GM12878 (cell line): ENCODE results near the gene MACROD2. TPM values are rescaled to one million over a fixed set of nuclear protein-coding genes. Genes with fewer than 3 reads are reported as not detected.
A peak's percentile ranks its signal among the peaks of the same experiment; 100 is the strongest.

Source experiments
- ATAC-seq: fragments of 200-7000 bp; cut with Tn5 transposase; 3 replicates; pipeline ENCODE4 v1.9.1; 2020; ENCODE audit warnings: mild to moderate bottlenecking, moderate library complexity
- BruUV-seq: library from RNA; stranded (reverse); fragments of 400-500 nt; replicated peaks from 2 replicates; lab custom pipeline; 2021; lab: Mats Ljungman, UMichigan
- CTCF ChIA-PET: fragments of 300-600 bp; sonication (Branson Sonifier 250); formaldehyde crosslinking; extraction: SDS; loops from one replicate; lab custom pipeline; 2021; ENCODE audit warnings: inconsistent platforms; lab: Yijun Ruan, JAX
- POLR2A ChIA-PET: fragments of 350-600 bp; formaldehyde crosslinking; extraction: SDS; loops from one replicate; lab custom pipeline; 2021; ENCODE audit warnings: inconsistent platforms; lab: Charles Lee
- RAD21 ChIA-PET: fragments of 300-600 bp; sonication (Branson Sonifier 250); formaldehyde crosslinking; loops from one replicate; lab custom pipeline; 2023; ENCODE audit warnings: antibody characterized with exemption; ENCODE audit not compliant: unreplicated experiment; lab: Charles Lee
- SMC1A ChIA-PET: fragments of 300-600 bp; sonication (Branson Sonifier 250); formaldehyde crosslinking; loops from one replicate; lab custom pipeline; 2023; ENCODE audit not compliant: unreplicated experiment, uncharacterized antibody; lab: Charles Lee
- DNase-seq: peaks from one replicate; pipeline ENCODE4 v3.0.0-alpha.2; 2011; ENCODE audit warnings: low read depth, low spot score
- FAIRE-seq: peaks from 3 replicates; lab custom pipeline; 2011; peaks lifted over from hg19 to GRCh38; lab: Jason Lieb, UNC
- H2AFZ ChIP-seq: 2 replicates; pipeline ENCODE4 v1.6.0; 2011; ENCODE audit warnings: low read depth, low read length, control low read depth; ENCODE audit not compliant: control insufficient read depth
- H3K27ac ChIP-seq: 2 replicates; pipeline ENCODE4 v1.5.1; 2011; ENCODE audit warnings: control low read depth; ENCODE audit not compliant: control insufficient read depth, insufficient read depth
- H3K27me3 ChIP-seq, 2 experiments: replicated peaks in 1 of 2; 2 replicates each; pipeline versions ENCODE4 v1.6.0 to v1.6.1; 2011; ENCODE audit warnings: low read length in 1 of 2; ENCODE audit not compliant: control insufficient read depth in 2 of 2, insufficient read depth in 2 of 2
- H3K36me3 ChIP-seq, 2 experiments: 2 replicates each; pipeline ENCODE4 v1.5.1; 2011; ENCODE audit warnings: low read length in 1 of 2; ENCODE audit not compliant: control insufficient read depth in 2 of 2, insufficient read depth in 2 of 2
- H3K4me1 ChIP-seq: 2 replicates; pipeline ENCODE4 v1.6.1; 2011; ENCODE audit warnings: mild to moderate bottlenecking, low read length, moderate library complexity, mixed read lengths; ENCODE audit not compliant: control insufficient read depth, insufficient read depth
- H3K4me2 ChIP-seq: 2 replicates; pipeline ENCODE4 v1.6.0; 2011; ENCODE audit warnings: control low read depth; ENCODE audit not compliant: control insufficient read depth, insufficient read depth
- H3K4me3 ChIP-seq: fragments of 200-600 bp; sonication (generic); 2 replicates; pipeline ENCODE4 v1.5.1; 2016
- H3K79me2 ChIP-seq: 2 replicates; pipeline ENCODE4 v1.6.0; 2011; ENCODE audit warnings: low read length; ENCODE audit not compliant: control insufficient read depth, insufficient read depth
- H3K9ac ChIP-seq: 2 replicates; pipeline ENCODE4 v1.8.0; 2011; ENCODE audit warnings: low read length, control low read depth, mixed read lengths; ENCODE audit not compliant: control insufficient read depth, insufficient read depth
- H3K9me3 ChIP-seq: replicated peaks from 3 replicates; pipeline ENCODE4 v1.5.1; 2011; ENCODE audit warnings: mild to moderate bottlenecking, low read length; ENCODE audit not compliant: control insufficient read depth, insufficient read depth
- H4K20me1 ChIP-seq: 2 replicates; pipeline ENCODE4 v1.6.0; 2011; ENCODE audit not compliant: control insufficient read depth, insufficient read depth
- ATF3 ChIP-seq: IDR thresholded peaks from 2 replicates; pipeline ENCODE4 v1.6.1; 2011; ENCODE audit warnings: low read depth, mild to moderate bottlenecking, low read length, moderate library complexity, borderline replicate concordance; ENCODE audit errors: extremely low read depth
- ATF7 ChIP-seq: fragments of 450-650 bp; IDR thresholded peaks from 2 replicates; pipeline ENCODE4 v1.6.1; 2016; ENCODE audit warnings: low read depth, mild to moderate bottlenecking
- BACH1 ChIP-seq: fragments of 450-650 bp; IDR thresholded peaks from 2 replicates; pipeline ENCODE4 v1.6.1; 2017; ENCODE audit warnings: mild to moderate bottlenecking, borderline replicate concordance
- BCL3 ChIP-seq: IDR thresholded peaks from 2 replicates; pipeline ENCODE4 v1.6.1; 2011; ENCODE audit warnings: borderline replicate concordance, low read depth, mild to moderate bottlenecking, moderate library complexity, low read length; ENCODE audit not compliant: insufficient read depth, poor library complexity, severe bottlenecking
- BMI1 ChIP-seq: fragments of 450-650 bp; IDR thresholded peaks from 2 replicates; pipeline ENCODE4 v1.6.1; 2016; ENCODE audit warnings: mild to moderate bottlenecking, moderate library complexity, borderline replicate concordance
- CREM ChIP-seq: IDR thresholded peaks from 2 replicates; pipeline ENCODE4 v1.6.1; 2014; ENCODE audit warnings: antibody characterized with exemption, low read depth
- ESRRA ChIP-seq: IDR thresholded peaks from 2 replicates; pipeline ENCODE4 v1.6.1; 2012; ENCODE audit warnings: mild to moderate bottlenecking, low read length, improper control_type of control experiment
- EZH2 ChIP-seq: IDR thresholded peaks from 2 replicates; pipeline ENCODE4 v1.6.1; 2012; ENCODE audit warnings: low read depth, mild to moderate bottlenecking, control low read depth, inconsistent platforms, low read length, borderline replicate concordance; ENCODE audit not compliant: control insufficient read depth
- MYB ChIP-seq: fragments of 150-350 bp; IDR thresholded peaks from 2 replicates; pipeline ENCODE4 v1.6.1; 2014; ENCODE audit warnings: mild to moderate bottlenecking, low read depth, low read length, borderline replicate concordance
- NFYA ChIP-seq: IDR thresholded peaks from 2 replicates; pipeline ENCODE4 v1.6.1; 2011; ENCODE audit warnings: low read depth, mild to moderate bottlenecking, low read length, improper control_type of control experiment, borderline replicate concordance
- NFYB ChIP-seq: IDR thresholded peaks from 2 replicates; pipeline ENCODE4 v1.6.1; 2011; ENCODE audit warnings: low read depth, mild to moderate bottlenecking, low read length, improper control_type of control experiment, moderate library complexity; ENCODE audit not compliant: insufficient read depth
- POU2F2 ChIP-seq: IDR thresholded peaks from 3 replicates; pipeline ENCODE4 v1.6.1; 2011; ENCODE audit warnings: low read depth, mild to moderate bottlenecking, low read length, borderline replicate concordance
- RAD21 ChIP-seq: IDR thresholded peaks from 2 replicates; pipeline ENCODE4 v1.6.1; 2011; ENCODE audit warnings: mild to moderate bottlenecking, low read depth, low read length, moderate library complexity; ENCODE audit not compliant: insufficient read depth
- STAT3 ChIP-seq: IDR thresholded peaks from 2 replicates; pipeline ENCODE4 v1.6.1; 2011; ENCODE audit warnings: low read depth, low read length, improper control_type of control experiment
- SUPT20H ChIP-seq: IDR thresholded peaks from 2 replicates; pipeline ENCODE4 v1.6.1; 2011; ENCODE audit warnings: low read depth, mild to moderate bottlenecking, low read length, moderate library complexity, borderline replicate concordance; ENCODE audit not compliant: control insufficient read depth
- TARDBP ChIP-seq: IDR thresholded peaks from 2 replicates; pipeline ENCODE4 v1.6.1; 2016; ENCODE audit warnings: borderline replicate concordance
- ZNF622 ChIP-seq: fragments of 450-650 bp; IDR thresholded peaks from 2 replicates; pipeline ENCODE4 v1.6.1; 2017; ENCODE audit warnings: mild to moderate bottlenecking, inconsistent platforms
- WGBS: methylation state at CpG from one replicate; pipeline ENCODE4 v1.1.6; 2016; ENCODE audit warnings: low lambda C conversion rate; ENCODE audit not compliant: insufficient replicate concordance, insufficient coverage; ENCODE audit errors: missing lambda C conversion rate; 5-methylcytosine and 5-hydroxymethylcytosine counted together
- in situ Hi-C: fragments of 300-500 bp; cut with MboI; formaldehyde crosslinking; loops from 9 replicates; pipeline ENCODE4 v1.14.3; 2018; ENCODE audit warnings: mixed read lengths
- intact Hi-C: fragments of 100-400 bp; cut with micrococcal nuclease; formaldehyde crosslinking; loops from one replicate; pipeline ENCODE4 v1.14.2; 2022; ENCODE audit not compliant: unreplicated experiment
- polyA plus RNA-seq, 11 experiments: library from polyadenylated mRNA; depleted of rRNA in 4 of 11; unstranded in 6 of 11; stranded (reverse) in 5 of 11; fragments of >200 nt; fragmentation: Nextera tagmentation in 4 of 11; fragmentation: Illumina TruSeq in 1 of 11; extraction: Ambion mirVana in 4 of 11; extraction: Trizol in 1 of 11; gene quantifications; 1 replicate in 1 of 11; 2 replicates in 10 of 11; pipeline versions ENCODE4 v1.2.1 to v1.2.3, GENCODE V29; 2011 to 2016; ENCODE audit warnings: inconsistent platforms in 2 of 11, missing spikeins in 2 of 11, low read depth in 1 of 11
- total RNA-seq, 4 experiments: library from RNA; depleted of rRNA in 3 of 4; stranded (reverse); fragments of >200 nt in 3 of 4; fragmentation: Illumina TruSeq in 1 of 4; extraction: Trizol in 1 of 4; gene quantifications; 2 replicates each; pipeline versions ENCODE4 v1.2.1 to v1.2.3, GENCODE V29; 2013 to 2021

MACROD2 gene
- total and polyA plus RNA-seq, 10 of the 15 experiments (the other 5 are each of a cell fraction or from before 2014, with no cell fraction given) = 1.1 to 21.5 (median 2.2) TPM

DNA sequence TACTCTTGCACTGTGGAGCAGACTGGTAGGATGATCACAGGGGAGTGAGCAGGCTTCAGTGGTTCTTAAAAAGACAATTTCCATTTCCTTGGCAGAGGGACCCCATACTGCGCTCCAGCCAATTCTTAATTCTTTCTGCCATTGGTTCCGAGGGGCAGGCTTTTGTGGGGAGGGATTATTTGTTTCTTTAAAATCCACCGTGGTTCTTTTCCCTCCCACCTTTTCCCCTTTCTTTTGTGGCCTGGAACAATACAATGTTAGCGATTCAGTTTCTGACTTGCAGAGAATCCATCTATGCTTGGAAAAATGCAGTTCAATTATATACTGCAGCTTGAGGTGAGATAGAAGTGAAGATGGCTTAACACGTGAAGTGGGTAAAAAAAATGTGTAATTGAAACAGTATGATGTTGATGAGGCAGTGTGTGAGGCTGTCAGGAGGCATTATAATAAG is 721.1 kb downstream of the MACROD2 start (continued):
- TF ChIP-seq ESRRA = no peak
- no peak for TF ChIP-seq TARDBP
- TF ChIP-seq BACH1 = no peak
- TF ChIP-seq NFYB = no peak
- TF ChIP-seq POU2F2 = no peak
- TF ChIP-seq MYB = no peak
- no peak for TF ChIP-seq ZNF622
- no peak for TF ChIP-seq RAD21
- no peak for TF ChIP-seq CREM
- no peak for TF ChIP-seq EZH2

GRCh38 chr20:14717134-14717999 is 722.1 kb downstream of the MACROD2 start:
- no peak overlapping the region for H3K4me2 ChIP-seq
- ATAC-seq = peak; percentile 94
- DNase-seq = no peak
- intact Hi-C loops (no loop called here), in situ Hi-C loops (no loop called here)
- SMC1A ChIA-PET = no interaction called here
- CTCF ChIA-PET = no interaction called here
- H2AFZ ChIP-seq = no peak overlapping the region
- H3K4me3 ChIP-seq = no peak overlapping the region
- no peaks in the 10 kb centered on the region; the same call in 2 of the 3 replicates for H3K9me3 ChIP-seq
- H3K79me2 ChIP-seq = no peaks in the 10 kb centered on the region
- H3K4me1 ChIP-seq = no peaks in the 10 kb centered on the region
- no peak overlapping the region for H3K27ac ChIP-seq
- POLR2A ChIA-PET = interaction anchor here (1.0 kb wide), 1 partner anchor 189 kb away, joined by 3 read pairs; no protein-coding TSS in a partner anchor
- RAD21 ChIA-PET = interaction anchor here (0.6 kb wide), 1 partner anchor 259 kb away, joined by 3 read pairs; no protein-coding TSS in a partner anchor
- no peak overlapping the region for H3K9ac ChIP-seq
- no peaks in the 10 kb centered on the region for H3K27me3 ChIP-seq
- no peaks in the 10 kb centered on the region for H4K20me1 ChIP-seq
- H3K36me3 ChIP-seq = no peaks in the 10 kb centered on the region
- no peak for FAIRE-seq
- no TSS peak for BruUV-seq
- 4% methylated on average over 6 of the region's 6 CpGs for WGBS
- TF ChIP-seq BMI1 (no peak), ATF7 (peak; percentile 34; the same call in 1 of the 2 replicates), SUPT20H (no peak), NFYA (no peak), ATF3 (no peak), STAT3 (no peak), BCL3 (no peak), EZH2 (no peak)
